Caco-2 (cell line): ENCODE results near the gene NPAT. TPM values are rescaled to one million over a fixed set of nuclear protein-coding genes. Genes with fewer than 3 reads are reported as not detected.

Experiments
- BruUV-seq: library from RNA; stranded (reverse); fragments of 400-500 nt; replicated peaks from 2 replicates; lab custom pipeline; 2021; lab: Mats Ljungman, UMichigan
- CTCF ChIA-PET: fragments of 300-600 bp; sonication (Branson Sonifier 250); formaldehyde crosslinking; loops from one replicate; lab custom pipeline; 2022; ENCODE audit warnings: antibody characterized with exemption; lab: Charles Lee
- POLR2A ChIA-PET: fragments of 300-600 bp; sonication (Branson Sonifier 250); formaldehyde crosslinking; loops from one replicate; lab custom pipeline; 2022; ENCODE audit warnings: antibody characterized with exemption; lab: Charles Lee
- DNase-seq, 2 experiments: peaks; one replicate each; pipeline versions ENCODE4 v3.0.0 to v3.0.0-alpha.2; 2020 to 2022
- H3K27me3 ChIP-seq: replicated peaks from 2 replicates; pipeline ENCODE4 v1.6.0; 2011; ENCODE audit warnings: low read length; ENCODE audit not compliant: control insufficient read depth, insufficient read depth
- H3K36me3 ChIP-seq: 2 replicates; pipeline ENCODE4 v1.5.1; 2011; ENCODE audit warnings: low read length; ENCODE audit not compliant: control insufficient read depth, insufficient read depth
- H3K4me1 ChIP-seq: fragments of 250-450 bp; sonication (Bioruptor Pico); 2 replicates; pipeline ENCODE4 v1.5.1; 2020; ENCODE audit warnings: mild to moderate bottlenecking
- H3K4me3 ChIP-seq: 2 replicates; pipeline ENCODE4 v1.5.1; 2011; ENCODE audit warnings: low read depth, mild to moderate bottlenecking, control low read depth, low read length
- H3K9me3 ChIP-seq: fragments of 250-450 bp; sonication (Bioruptor Pico); 2 replicates; pipeline ENCODE4 v1.5.1; 2020; ENCODE audit warnings: mild to moderate bottlenecking, moderate library complexity
- H3K27ac Mint-ChIP-seq: one replicate; pipeline ENCODE4 v1.8.0; 2022; ENCODE audit warnings: mixed read lengths; ENCODE audit not compliant: unreplicated experiment
- H3K27me3 Mint-ChIP-seq: one replicate; pipeline ENCODE4 v1.8.0; 2022; ENCODE audit warnings: mixed read lengths; ENCODE audit not compliant: insufficient read depth, unreplicated experiment
- H3K36me3 Mint-ChIP-seq: one replicate; pipeline ENCODE4 v1.8.0; 2022; ENCODE audit warnings: mild to moderate bottlenecking, mixed read lengths; ENCODE audit not compliant: insufficient read depth, unreplicated experiment
- H3K4me1 Mint-ChIP-seq: one replicate; pipeline ENCODE4 v1.8.0; 2022; ENCODE audit warnings: low read depth, mixed read lengths; ENCODE audit not compliant: unreplicated experiment
- H3K4me3 Mint-ChIP-seq: one replicate; pipeline ENCODE4 v1.8.0; 2022; ENCODE audit warnings: mild to moderate bottlenecking, moderate library complexity, mixed read lengths; ENCODE audit not compliant: unreplicated experiment
- H3K9me3 Mint-ChIP-seq: one replicate; pipeline ENCODE4 v1.8.0; 2022; ENCODE audit warnings: mixed read lengths; ENCODE audit not compliant: unreplicated experiment
- CTCF ChIP-seq, 2 experiments: fragments of 200-600 bp in 1 of 2; IDR thresholded peaks; 1 replicate in 1 of 2; 2 replicates in 1 of 2; pipeline versions ENCODE4 v1.5.1 to v1.8.0; 2011 to 2022; ENCODE audit warnings: antibody characterized with exemption in 1 of 2, control low read depth in 1 of 2, inconsistent platforms in 1 of 2, low read depth in 1 of 2, low read length in 1 of 2, mild to moderate bottlenecking in 1 of 2, moderate library complexity in 1 of 2; ENCODE audit not compliant: insufficient read depth in 1 of 2, severe bottlenecking in 1 of 2, unreplicated experiment in 1 of 2
- intact Hi-C: fragments of 100-400 bp; cut with micrococcal nuclease; formaldehyde crosslinking; loops from one replicate; pipeline ENCODE4 v1.10.0; 2022; ENCODE audit not compliant: unreplicated experiment
- total RNA-seq: library from RNA; stranded (reverse); gene quantifications from 2 replicates; pipeline ENCODE4 v1.2.3, GENCODE V29; 2022

NPAT gene
- total RNA-seq, 1 experiment from 2014 or later = 29.5 TPM

- TF ChIP-seq CTCF (IDR thresholded peaks at IDR 0.05; ENCODE audit: insufficient read depth in 1 of 2, low read depth in 1 of 2, low read length in 1 of 2, severe bottlenecking in 1 of 2, unreplicated experiment in 1 of 2) = no peak
- Mint-ChIP-seq H3K27ac (no peak overlapping the region), H3K27me3 (no peaks in the 10 kb centered on the region), H3K4me1 (peaks cover 21% of the 10 kb centered on the region), H3K36me3 (peaks cover 24% of the 10 kb centered on the region), H3K4me3 (no peak overlapping the region), H3K9me3 (no peaks in the 10 kb centered on the region)
- 0 out of 2 replicates have a peak, but pooled peaks cover 1% of the 10 kb centered on the region for H3K36me3 ChIP-seq
- CTCF ChIA-PET = interaction anchor here (0.5 to 1.9 kb wide), 13 partner anchors 15 to 647 kb away, joined by 3 to 11 read pairs (median 6); partner anchors contain the start of genes C11orf65, CUL5 and DDX10
- POLR2A ChIA-PET = interaction anchor here (0.5 to 1.6 kb wide), 9 partner anchors 12 to 443 kb away, joined by 4 to 8 read pairs (median 4); partner anchors contain the start of genes CUL5, DDX10 and EXPH5
- no peak for DNase-seq
- no peaks in the 10 kb centered on the region for H3K27me3 ChIP-seq
- TSS peak; percentile 62 for BruUV-seq
- H3K4me1 ChIP-seq = peaks cover 19% of the 10 kb centered on the region
- peak overlapping the region; percentile 62 for H3K4me3 ChIP-seq
- intact Hi-C loops = loop anchor here (1.0 to 5.0 kb wide), 7 partner anchors 101 to 371 kb away; partner anchors contain the start of genes ACAT1, C11orf65, CUL5 and EXPH5
- no peaks in the 10 kb centered on the region for H3K9me3 ChIP-seq
Observed at GRCh38 chr11:108221911-108222573, 396 bp downstream of the NPAT start.

- Histone ChIP-seq H3K36me3 (0 out of 2 replicates have a peak, but pooled peaks cover 1% of the 10 kb centered on the region), H3K4me3 (peak overlapping the region; percentile 62), H3K4me1 (peaks cover 19% of the 10 kb centered on the region), H3K9me3 (no peaks in the 10 kb centered on the region), H3K27me3 (no peaks in the 10 kb centered on the region)
- TF ChIP-seq CTCF (IDR thresholded peaks at IDR 0.05; ENCODE audit: insufficient read depth in 1 of 2, low read depth in 1 of 2, low read length in 1 of 2, severe bottlenecking in 1 of 2, unreplicated experiment in 1 of 2) = no peak
- Mint-ChIP-seq H3K36me3 (peaks cover 24% of the 10 kb centered on the region), H3K27ac (no peak overlapping the region), H3K27me3 (no peaks in the 10 kb centered on the region), H3K4me3 (no peak overlapping the region), H3K9me3 (no peaks in the 10 kb centered on the region), H3K4me1 (peaks cover 21% of the 10 kb centered on the region)
- intact Hi-C loops = loop anchor here (5.0 kb wide), 1 partner anchor 196 kb away; no protein-coding TSS in a partner anchor
- POLR2A ChIA-PET = interaction anchor here (0.6 to 0.7 kb wide), 2 partner anchors 77 to 443 kb away, joined by 4 read pairs; partner anchors contain the start of gene DDX10
- DNase-seq = no peak
- CTCF ChIA-PET = interaction anchor here (0.5 to 1.3 kb wide), 2 partner anchors 330 to 396 kb away, joined by 3 to 4 read pairs; no protein-coding TSS in a partner anchor
- no TSS peak for BruUV-seq
Observed at GRCh38 chr11:108221371-108221770, 1.1 kb downstream of the NPAT start.

GRCh38 chr11:108220721-108221336 lies 1.6 kb downstream of the NPAT start:
- no peak overlapping the region for H3K4me3 Mint-ChIP-seq
- no peaks in the 10 kb centered on the region for H3K9me3 Mint-ChIP-seq
- ChIA-PET POLR2A (interaction anchor here (0.6 kb wide), 1 partner anchor 372 kb away, joined by 3 read pairs; no protein-coding TSS in a partner anchor), CTCF (no interaction called here)
- no peaks in the 10 kb centered on the region for H3K9me3 ChIP-seq
- H3K36me3 ChIP-seq = 0 out of 2 replicates have a peak, but pooled peaks cover 1% of the 10 kb centered on the region
- peaks cover 21% of the 10 kb centered on the region for H3K4me1 Mint-ChIP-seq
- H3K4me3 ChIP-seq = peak overlapping the region; percentile 62
- no TSS peak for BruUV-seq
- H3K27me3 ChIP-seq = no peaks in the 10 kb centered on the region
- no peaks in the 10 kb centered on the region for H3K27me3 Mint-ChIP-seq
- peaks cover 24% of the 10 kb centered on the region for H3K36me3 Mint-ChIP-seq
- DNase-seq = peak in 1 of 2 experiments; percentile 24
- H3K4me1 ChIP-seq = peaks cover 19% of the 10 kb centered on the region
- no peak overlapping the region for H3K27ac Mint-ChIP-seq
- no peak for TF ChIP-seq CTCF (IDR thresholded peaks at IDR 0.05; ENCODE audit: insufficient read depth in 1 of 2, low read depth in 1 of 2, low read length in 1 of 2, severe bottlenecking in 1 of 2, unreplicated experiment in 1 of 2)
- intact Hi-C loops = loop anchor here (5.0 kb wide), 1 partner anchor 196 kb away; no protein-coding TSS in a partner anchor
